ENCODE results near the gene NBAS. TPM values are rescaled to one million over a fixed set of nuclear protein-coding genes. Genes with fewer than 3 reads are reported as not detected.
"Not testable (repeated sequence)": the region's sequence is repeated elsewhere in the genome, so short reads cannot be mapped to it uniquely, and the experiment has no call there.

Gene NBAS
- total RNA-seq, 1 experiment from 2014 or later, result 28.9 TPM

DNA sequence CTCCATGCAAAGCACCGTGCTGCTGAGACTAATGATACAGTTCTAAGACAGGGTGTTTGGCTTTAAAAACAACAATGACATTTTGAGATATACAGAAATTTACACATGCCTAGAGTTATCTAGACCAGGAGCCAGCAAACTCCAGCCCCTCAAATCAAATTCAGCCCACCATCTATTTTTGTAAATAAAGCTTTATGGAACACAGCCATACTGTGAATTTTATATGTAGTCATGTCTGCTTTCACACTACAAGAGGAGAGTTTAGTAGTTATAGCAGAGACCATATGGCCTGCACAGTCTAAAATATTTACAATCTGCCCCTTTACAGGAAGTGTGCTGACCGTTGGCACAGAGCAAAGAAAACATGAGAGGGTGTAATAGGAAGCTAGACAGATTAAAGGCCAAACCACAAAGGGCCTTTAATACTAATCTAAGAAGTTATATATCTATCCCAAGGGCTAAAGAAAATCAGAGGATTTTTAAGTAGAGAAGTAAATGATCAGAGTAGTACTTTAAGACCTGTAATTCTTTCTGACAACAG is 39.4 kb downstream of the NBAS start:
- H3K9me3 ChIP-seq (ENCODE audit: insufficient read depth, low read depth), result no peaks in the 10 kb centered on the region
- H3K27ac ChIP-seq, result no peak overlapping the region
- no peak overlapping the region for H3K4me2 ChIP-seq
- peaks cover 3% of the 10 kb centered on the region; the same call in 1 of the 2 replicates for H4K20me1 ChIP-seq (ENCODE audit: insufficient read depth)
- no peak for DNase-seq
- H3K9me2 ChIP-seq (ENCODE audit: insufficient read depth), result no peaks in the 10 kb centered on the region
- ChIA-PET CTCF (no interaction called here), POLR2A (ENCODE audit: unreplicated experiment) (no interaction called here)
- TF ChIP-seq, protein P1, sequence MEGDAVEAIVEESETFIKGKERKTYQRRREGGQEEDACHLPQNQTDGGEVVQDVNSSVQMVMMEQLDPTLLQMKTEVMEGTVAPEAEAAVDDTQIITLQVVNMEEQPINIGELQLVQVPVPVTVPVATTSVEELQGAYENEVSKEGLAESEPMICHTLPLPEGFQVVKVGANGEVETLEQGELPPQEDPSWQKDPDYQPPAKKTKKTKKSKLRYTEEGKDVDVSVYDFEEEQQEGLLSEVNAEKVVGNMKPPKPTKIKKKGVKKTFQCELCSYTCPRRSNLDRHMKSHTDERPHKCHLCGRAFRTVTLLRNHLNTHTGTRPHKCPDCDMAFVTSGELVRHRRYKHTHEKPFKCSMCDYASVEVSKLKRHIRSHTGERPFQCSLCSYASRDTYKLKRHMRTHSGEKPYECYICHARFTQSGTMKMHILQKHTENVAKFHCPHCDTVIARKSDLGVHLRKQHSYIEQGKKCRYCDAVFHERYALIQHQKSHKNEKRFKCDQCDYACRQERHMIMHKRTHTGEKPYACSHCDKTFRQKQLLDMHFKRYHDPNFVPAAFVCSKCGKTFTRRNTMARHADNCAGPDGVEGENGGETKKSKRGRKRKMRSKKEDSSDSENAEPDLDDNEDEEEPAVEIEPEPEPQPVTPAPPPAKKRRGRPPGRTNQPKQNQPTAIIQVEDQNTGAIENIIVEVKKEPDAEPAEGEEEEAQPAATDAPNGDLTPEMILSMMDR (conservative IDR thresholded peaks at IDR 0.05), result no peak
- TF ChIP-seq EZH2 (IDR thresholded peaks at IDR 0.05; ENCODE audit: low read depth), result no peak
- intact Hi-C loops (cut with micrococcal nuclease; ENCODE audit: unreplicated experiment), result no loop called here
- H3K36me3 ChIP-seq (ENCODE audit: low read depth), result peaks cover 3% of the 10 kb centered on the region; the same call in 1 of the 2 replicates
- no peaks in the 10 kb centered on the region for H3K79me2 ChIP-seq (ENCODE audit: low read depth)
- no peaks in the 10 kb centered on the region for H3F3A ChIP-seq (ENCODE audit: insufficient read depth, low read depth)
- no peak overlapping the region for H2AFZ ChIP-seq
- H3K4me3 ChIP-seq, result no peak overlapping the region
- no peaks in the 10 kb centered on the region for H3K4me1 ChIP-seq (replicated peaks; ENCODE audit: insufficient read depth)
- H3K27me3 ChIP-seq (ENCODE audit: insufficient read depth, low read depth), result no peaks in the 10 kb centered on the region
- no TSS peak for BruUV-seq (replicated peaks)

DNA sequence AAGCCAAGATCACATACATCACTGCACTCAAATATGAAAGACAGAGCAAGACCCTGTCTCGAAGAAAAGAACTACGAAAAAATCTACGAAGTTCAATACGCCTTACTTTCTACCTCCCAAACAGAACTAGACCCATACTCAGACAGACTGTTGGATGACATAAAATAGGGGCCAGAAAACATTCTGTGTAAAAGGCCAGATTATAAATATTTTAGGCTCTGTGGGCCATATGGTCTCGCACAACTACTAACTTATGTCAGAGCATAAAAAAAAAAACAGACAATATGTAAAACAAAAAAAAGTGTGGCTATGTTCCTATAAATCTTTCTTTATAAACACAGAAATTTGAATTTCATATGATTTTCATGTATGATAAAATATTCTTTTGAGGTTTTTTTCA is 40.8 kb downstream of the NBAS start:
- H3K36me3 ChIP-seq (ENCODE audit: low read depth), result no peaks in the 10 kb centered on the region

DNA sequence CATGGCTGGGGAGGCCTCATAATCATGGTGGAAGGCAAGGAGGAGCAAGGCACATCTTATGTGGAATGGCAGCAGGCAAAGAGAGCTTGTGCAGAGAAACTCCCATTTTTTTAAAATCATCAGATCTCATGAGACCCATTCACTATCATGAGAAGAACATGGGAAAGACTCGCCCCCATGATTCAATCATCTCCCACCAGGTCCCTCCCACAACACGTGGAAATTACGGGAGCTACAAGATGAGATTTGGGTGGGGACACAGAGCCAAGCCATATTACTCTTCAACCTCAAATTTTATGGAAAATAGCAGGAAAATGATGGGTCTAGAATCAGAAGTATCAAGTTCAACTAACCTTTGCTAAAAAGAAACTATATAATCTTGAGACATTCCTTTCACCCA is 42.4 kb downstream of the NBAS start:
- POLR2A ChIA-PET (ENCODE audit: unreplicated experiment), result interaction anchor here (0.5 kb wide), 1 partner anchor 429 kb away, joined by 4 read pairs; no protein-coding TSS in a partner anchor
- CTCF ChIA-PET; H3K27ac ChIP-seq; H4K20me1 ChIP-seq (ENCODE audit: insufficient read depth); H3K4me2 ChIP-seq; H3K4me3 ChIP-seq; BruUV-seq (replicated peaks); H3K9me2 ChIP-seq (ENCODE audit: insufficient read depth); H3K27me3 ChIP-seq (ENCODE audit: insufficient read depth, low read depth); H3K79me2 ChIP-seq (ENCODE audit: low read depth); H2AFZ ChIP-seq; DNase-seq; H3K4me1 ChIP-seq (replicated peaks; ENCODE audit: insufficient read depth); H3K9me3 ChIP-seq (ENCODE audit: insufficient read depth, low read depth); H3F3A ChIP-seq (ENCODE audit: insufficient read depth, low read depth); intact Hi-C loops (cut with micrococcal nuclease; ENCODE audit: unreplicated experiment); H3K36me3 ChIP-seq (ENCODE audit: low read depth): not testable (repeated sequence)

More for the DNA sequence above, 40.8 kb downstream of the NBAS start:
- H3K4me1 ChIP-seq (replicated peaks; ENCODE audit: insufficient read depth), result no peaks in the 10 kb centered on the region
- no peak overlapping the region for H2AFZ ChIP-seq
- no peak overlapping the region for H3K4me2 ChIP-seq
- H3K27ac ChIP-seq, result no peak overlapping the region
- H3K9me3 ChIP-seq (ENCODE audit: insufficient read depth, low read depth), result no peaks in the 10 kb centered on the region
- TF ChIP-seq, protein P1 (conservative IDR thresholded peaks at IDR 0.05), result no peak
- no peak for TF ChIP-seq EZH2 (IDR thresholded peaks at IDR 0.05; ENCODE audit: low read depth)
- H4K20me1 ChIP-seq (ENCODE audit: insufficient read depth), result peaks cover 3% of the 10 kb centered on the region; the same call in 1 of the 2 replicates
- no peaks in the 10 kb centered on the region for H3K79me2 ChIP-seq (ENCODE audit: low read depth)
- no TSS peak for BruUV-seq (replicated peaks)
- no peak for DNase-seq
- H3F3A ChIP-seq (ENCODE audit: insufficient read depth, low read depth), result no peaks in the 10 kb centered on the region
- intact Hi-C loops (cut with micrococcal nuclease; ENCODE audit: unreplicated experiment), result no loop called here
- ChIA-PET POLR2A (ENCODE audit: unreplicated experiment) (no interaction called here), CTCF (no interaction called here)
- H3K9me2 ChIP-seq (ENCODE audit: insufficient read depth), result no peaks in the 10 kb centered on the region
- no peaks in the 10 kb centered on the region for H3K27me3 ChIP-seq (ENCODE audit: insufficient read depth, low read depth)
- no peak overlapping the region for H3K4me3 ChIP-seq

DNA sequence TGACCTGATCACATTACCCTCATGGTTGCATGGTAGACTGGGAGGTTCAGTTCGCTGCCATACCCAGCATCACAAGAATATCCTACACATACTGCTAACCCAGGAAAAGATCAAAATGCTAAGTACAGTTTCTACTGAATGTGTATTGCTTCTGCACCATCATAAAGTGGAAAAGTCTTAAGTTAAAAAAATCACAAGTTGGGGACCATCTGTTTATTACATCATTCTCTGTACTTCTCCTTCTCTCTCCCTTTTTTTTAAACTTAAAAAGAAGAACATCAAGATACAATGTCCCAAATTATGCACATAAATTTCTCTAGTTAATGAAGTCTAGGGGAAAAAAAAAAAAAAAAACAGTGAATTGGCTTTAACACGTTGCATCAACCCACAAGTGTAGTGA is 43.3 kb downstream of the NBAS start:
- CTCF ChIA-PET, result no interaction called here
- no TSS peak for BruUV-seq (replicated peaks)
- Histone ChIP-seq H3K27ac (no peak overlapping the region), H3F3A (ENCODE audit: insufficient read depth, low read depth) (no peaks in the 10 kb centered on the region), H4K20me1 (ENCODE audit: insufficient read depth) (peaks cover 3% of the 10 kb centered on the region; the same call in 1 of the 2 replicates), H3K4me2 (no peak overlapping the region), H2AFZ (no peak overlapping the region), H3K36me3 (ENCODE audit: low read depth) (no peaks in the 10 kb centered on the region), H3K4me1 (replicated peaks; ENCODE audit: insufficient read depth) (no peaks in the 10 kb centered on the region), H3K9me2 (ENCODE audit: insufficient read depth) (no peaks in the 10 kb centered on the region), H3K79me2 (ENCODE audit: low read depth) (no peaks in the 10 kb centered on the region), H3K4me3 (no peak overlapping the region), H3K9me3 (ENCODE audit: insufficient read depth, low read depth) (no peaks in the 10 kb centered on the region), H3K27me3 (ENCODE audit: insufficient read depth, low read depth) (no peaks in the 10 kb centered on the region)
- intact Hi-C loops (cut with micrococcal nuclease; ENCODE audit: unreplicated experiment), result no loop called here
- TF ChIP-seq, protein P1 (conservative IDR thresholded peaks at IDR 0.05), result no peak
- TF ChIP-seq EZH2 (IDR thresholded peaks at IDR 0.05; ENCODE audit: low read depth), result no peak
- no peak for DNase-seq
- POLR2A ChIA-PET (ENCODE audit: unreplicated experiment), result interaction anchor here (0.5 kb wide), 1 partner anchor 458 kb away, joined by 4 read pairs; no protein-coding TSS in a partner anchor
